22Rv1 (cell line): ENCODE results near the gene WWTR1.

Experiments used
- ZFX ChIP-seq: fragments of 450-650 bp; IDR thresholded peaks from 2 replicates; pipeline ENCODE4 v1.6.1; 2017; ENCODE audit warnings: antibody characterized with exemption, borderline replicate concordance
- TF ChIP-seq, protein P1 (sequence below): fragments of 450-650 bp; IDR thresholded peaks from 2 replicates; pipeline ENCODE4 v1.5.1; 2017; ENCODE audit warnings: mild to moderate bottlenecking

DNA sequence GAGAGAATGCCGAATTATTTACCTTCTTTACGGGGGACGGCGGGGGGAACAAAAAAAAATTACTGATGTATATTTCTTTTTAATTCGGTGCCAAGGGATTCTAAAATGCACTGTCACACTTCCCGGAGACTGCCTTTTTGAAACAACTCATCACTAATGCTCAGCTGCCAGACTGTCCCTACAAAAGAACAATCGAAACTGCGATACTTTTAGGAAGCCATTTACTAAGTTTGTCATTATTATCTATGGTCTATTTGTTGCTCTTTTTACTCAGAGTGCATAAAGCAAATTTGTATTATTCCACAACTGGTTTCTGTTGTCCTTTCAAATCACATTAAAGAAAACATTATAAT is 122.5 kb downstream of the WWTR1 start:
- TF ChIP-seq ZFX: no peak
- TF ChIP-seq, protein P1, sequence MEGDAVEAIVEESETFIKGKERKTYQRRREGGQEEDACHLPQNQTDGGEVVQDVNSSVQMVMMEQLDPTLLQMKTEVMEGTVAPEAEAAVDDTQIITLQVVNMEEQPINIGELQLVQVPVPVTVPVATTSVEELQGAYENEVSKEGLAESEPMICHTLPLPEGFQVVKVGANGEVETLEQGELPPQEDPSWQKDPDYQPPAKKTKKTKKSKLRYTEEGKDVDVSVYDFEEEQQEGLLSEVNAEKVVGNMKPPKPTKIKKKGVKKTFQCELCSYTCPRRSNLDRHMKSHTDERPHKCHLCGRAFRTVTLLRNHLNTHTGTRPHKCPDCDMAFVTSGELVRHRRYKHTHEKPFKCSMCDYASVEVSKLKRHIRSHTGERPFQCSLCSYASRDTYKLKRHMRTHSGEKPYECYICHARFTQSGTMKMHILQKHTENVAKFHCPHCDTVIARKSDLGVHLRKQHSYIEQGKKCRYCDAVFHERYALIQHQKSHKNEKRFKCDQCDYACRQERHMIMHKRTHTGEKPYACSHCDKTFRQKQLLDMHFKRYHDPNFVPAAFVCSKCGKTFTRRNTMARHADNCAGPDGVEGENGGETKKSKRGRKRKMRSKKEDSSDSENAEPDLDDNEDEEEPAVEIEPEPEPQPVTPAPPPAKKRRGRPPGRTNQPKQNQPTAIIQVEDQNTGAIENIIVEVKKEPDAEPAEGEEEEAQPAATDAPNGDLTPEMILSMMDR: no peak
